GM12892 (cell line): Measurements from ENCODE around the gene C1orf53.

Experiments
- DNase-seq: peaks from one replicate; pipeline ENCODE4 v3.0.0; 2011; ENCODE audit not compliant: insufficient read length
- FAIRE-seq: peaks from 2 replicates; lab custom pipeline; 2011; peaks lifted over from hg19 to GRCh38; lab: Jason Lieb, UNC
- POLR2A ChIP-seq: IDR thresholded peaks from 2 replicates; pipeline ENCODE4 v1.6.1; 2011; ENCODE audit warnings: low read depth, low read length, control low read depth
- POLR2AphosphoS5 ChIP-seq: IDR thresholded peaks from 2 replicates; pipeline ENCODE4 v1.6.1; 2011; ENCODE audit warnings: low read depth, low read length, control low read depth
- TAF1 ChIP-seq: IDR thresholded peaks from 2 replicates; pipeline ENCODE4 v1.6.1; 2011; ENCODE audit warnings: low read depth, mild to moderate bottlenecking, control low read depth, low read length, borderline replicate concordance

The C1orf53 gene

GRCh38 chr1:197884173-197884572 is 18.3 kb upstream of the C1orf53 start:
- FAIRE-seq = no peak
- DNase-seq = no peak
- TF ChIP-seq TAF1 (no peak), POLR2A (no peak), POLR2AphosphoS5 (no peak)

- no peak for DNase-seq
- no peak for TF ChIP-seq POLR2AphosphoS5
- FAIRE-seq = no peak
Measured at GRCh38 chr1:197890936-197891335, 11.5 kb upstream of the C1orf53 start.

- DNase-seq (no peak), FAIRE-seq (no peak)
- TF ChIP-seq TAF1 (no peak), POLR2A (no peak), POLR2AphosphoS5 (no peak)
Measured at GRCh38 chr1:197892684-197893083, 9.7 kb upstream of the C1orf53 start.

- TF ChIP-seq TAF1 = no peak
- no peak for TF ChIP-seq POLR2A
- no peak for TF ChIP-seq POLR2AphosphoS5
- DNase-seq = no peak
- no peak for FAIRE-seq
Measured at GRCh38 chr1:197896301-197896700, 6.1 kb upstream of the C1orf53 start.

GRCh38 chr1:197899037-197899436 is 3.4 kb upstream of the C1orf53 start:
- no peak for TF ChIP-seq TAF1
- no peak for TF ChIP-seq POLR2AphosphoS5
- TF ChIP-seq POLR2A = no peak
- DNase-seq = no peak
- FAIRE-seq = no peak

GRCh38 chr1:197902131-197902453 is 338 bp upstream of the C1orf53 start:
- DNase-seq = no peak
- FAIRE-seq = no peak
- TF ChIP-seq POLR2AphosphoS5 = no peak
- TF ChIP-seq TAF1 = no peak
- no peak for TF ChIP-seq POLR2A

- FAIRE-seq = no peak
- TF ChIP-seq POLR2AphosphoS5 (no peak), TAF1 (no peak), POLR2A (no peak)
- no peak for DNase-seq
Measured at GRCh38 chr1:197903196-197903514, 725 bp downstream of the C1orf53 start.

- FAIRE-seq (no peak), DNase-seq (no peak)
- TF ChIP-seq POLR2A (no peak), TAF1 (no peak), POLR2AphosphoS5 (no peak)
Measured at GRCh38 chr1:197904126-197904787, 1.8 kb downstream of the C1orf53 start.

GRCh38 chr1:197905699-197906351 is 3.4 kb downstream of the C1orf53 start:
- DNase-seq (no peak), FAIRE-seq (no peak)
- TF ChIP-seq POLR2A = no peak
- TF ChIP-seq TAF1 = no peak
- TF ChIP-seq POLR2AphosphoS5 = no peak

GRCh38 chr1:197907846-197908616 is 5.6 kb downstream of the C1orf53 start:
- DNase-seq = no peak
- TF ChIP-seq POLR2AphosphoS5 (no peak), TAF1 (no peak), POLR2A (no peak)
- FAIRE-seq = no peak

GRCh38 chr1:197908716-197909220 is 6.3 kb downstream of the C1orf53 start:
- FAIRE-seq = no peak

More at GRCh38 chr1:197908716-197909220, 6.3 kb downstream of the C1orf53 start:
- TF ChIP-seq POLR2AphosphoS5 (no peak), TAF1 (no peak), POLR2A (no peak)
- no peak for DNase-seq
